Fibroblast of the aortic adventitia (primary cell): Measurements from ENCODE around the gene PLB1. TPM values are rescaled to one million over a fixed set of nuclear protein-coding genes. Genes with fewer than 3 reads are reported as not detected.

Experiments
- DNase-seq: peaks from one replicate; pipeline ENCODE4 v3.0.0-alpha.2; 2010; ENCODE audit warnings: low read depth
- H3K4me3 ChIP-seq: 2 replicates; pipeline ENCODE4 v1.5.1; 2011; ENCODE audit warnings: low read depth, mild to moderate bottlenecking, control low read depth, low read length, moderate library complexity
- total RNA-seq: library from RNA; depleted of rRNA; stranded (reverse); fragments of >200 nt; gene quantifications from 2 replicates; pipeline ENCODE4 v1.2.3, GENCODE V29; 2012; ENCODE audit warnings: low replicate concordance
- TF ChIP-seq, protein P1 (sequence below): IDR thresholded peaks from 2 replicates; pipeline ENCODE4 v1.5.1; 2011; ENCODE audit warnings: mild to moderate bottlenecking, low read length, control low read depth, inconsistent platforms; ENCODE audit not compliant: insufficient read depth

PLB1 gene
- total RNA-seq, 1 donor = 2.7 TPM

DNA sequence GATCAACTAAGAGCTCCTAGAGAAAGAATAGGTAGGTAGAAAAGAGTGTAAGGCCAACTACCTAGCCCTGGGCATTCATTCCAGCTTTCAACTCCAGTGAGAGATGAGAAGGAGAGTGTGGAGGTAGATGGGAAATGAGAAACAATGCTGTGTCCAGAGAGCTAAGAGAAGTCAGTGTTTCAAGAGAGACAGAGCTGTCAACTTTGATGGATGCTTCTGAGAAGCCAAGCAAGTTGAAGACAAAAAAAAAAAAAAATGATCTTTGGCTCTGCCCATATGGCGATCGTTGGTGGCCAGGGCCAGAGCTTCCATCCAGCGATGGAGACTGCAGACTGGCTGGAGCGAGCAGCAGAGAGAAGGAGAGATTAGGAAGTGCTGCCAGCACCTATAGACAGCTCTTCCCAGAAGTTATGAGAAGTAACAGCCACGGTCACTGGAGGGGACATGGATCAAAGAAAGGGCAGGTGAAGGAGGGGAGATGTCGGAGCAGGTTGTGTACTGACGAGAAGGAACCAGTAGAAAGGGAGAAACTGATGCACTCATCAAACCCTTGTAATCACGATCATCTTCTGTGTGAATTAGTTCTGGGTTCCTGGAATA lies 143.3 kb downstream of the PLB1 start:
- no peak for DNase-seq
- TF ChIP-seq, protein P1, sequence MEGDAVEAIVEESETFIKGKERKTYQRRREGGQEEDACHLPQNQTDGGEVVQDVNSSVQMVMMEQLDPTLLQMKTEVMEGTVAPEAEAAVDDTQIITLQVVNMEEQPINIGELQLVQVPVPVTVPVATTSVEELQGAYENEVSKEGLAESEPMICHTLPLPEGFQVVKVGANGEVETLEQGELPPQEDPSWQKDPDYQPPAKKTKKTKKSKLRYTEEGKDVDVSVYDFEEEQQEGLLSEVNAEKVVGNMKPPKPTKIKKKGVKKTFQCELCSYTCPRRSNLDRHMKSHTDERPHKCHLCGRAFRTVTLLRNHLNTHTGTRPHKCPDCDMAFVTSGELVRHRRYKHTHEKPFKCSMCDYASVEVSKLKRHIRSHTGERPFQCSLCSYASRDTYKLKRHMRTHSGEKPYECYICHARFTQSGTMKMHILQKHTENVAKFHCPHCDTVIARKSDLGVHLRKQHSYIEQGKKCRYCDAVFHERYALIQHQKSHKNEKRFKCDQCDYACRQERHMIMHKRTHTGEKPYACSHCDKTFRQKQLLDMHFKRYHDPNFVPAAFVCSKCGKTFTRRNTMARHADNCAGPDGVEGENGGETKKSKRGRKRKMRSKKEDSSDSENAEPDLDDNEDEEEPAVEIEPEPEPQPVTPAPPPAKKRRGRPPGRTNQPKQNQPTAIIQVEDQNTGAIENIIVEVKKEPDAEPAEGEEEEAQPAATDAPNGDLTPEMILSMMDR = no peak
- no peak overlapping the region for H3K4me3 ChIP-seq

DNA sequence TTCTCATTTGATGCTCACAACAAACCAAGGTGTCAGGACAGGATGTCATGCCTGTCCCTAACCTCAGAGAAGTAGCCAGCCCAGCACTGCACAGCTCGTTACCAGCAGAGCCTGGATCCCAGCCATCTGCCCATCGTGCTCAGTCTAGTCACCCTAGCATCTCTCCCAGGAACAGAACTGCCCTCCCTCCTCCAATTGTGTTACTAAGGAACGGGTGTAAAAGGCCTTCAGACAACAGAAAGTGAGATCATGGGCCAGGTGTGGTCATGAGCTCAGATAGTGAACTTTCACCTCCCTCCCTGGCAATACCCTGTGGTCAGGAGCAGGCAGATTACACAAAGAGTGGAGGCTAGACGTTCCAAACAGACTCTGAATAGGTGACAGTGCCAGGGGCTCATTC lies 144.0 kb downstream of the PLB1 start:
- TF ChIP-seq, protein P1 = no peak
- H3K4me3 ChIP-seq = no peak overlapping the region
- no peak for DNase-seq

DNA sequence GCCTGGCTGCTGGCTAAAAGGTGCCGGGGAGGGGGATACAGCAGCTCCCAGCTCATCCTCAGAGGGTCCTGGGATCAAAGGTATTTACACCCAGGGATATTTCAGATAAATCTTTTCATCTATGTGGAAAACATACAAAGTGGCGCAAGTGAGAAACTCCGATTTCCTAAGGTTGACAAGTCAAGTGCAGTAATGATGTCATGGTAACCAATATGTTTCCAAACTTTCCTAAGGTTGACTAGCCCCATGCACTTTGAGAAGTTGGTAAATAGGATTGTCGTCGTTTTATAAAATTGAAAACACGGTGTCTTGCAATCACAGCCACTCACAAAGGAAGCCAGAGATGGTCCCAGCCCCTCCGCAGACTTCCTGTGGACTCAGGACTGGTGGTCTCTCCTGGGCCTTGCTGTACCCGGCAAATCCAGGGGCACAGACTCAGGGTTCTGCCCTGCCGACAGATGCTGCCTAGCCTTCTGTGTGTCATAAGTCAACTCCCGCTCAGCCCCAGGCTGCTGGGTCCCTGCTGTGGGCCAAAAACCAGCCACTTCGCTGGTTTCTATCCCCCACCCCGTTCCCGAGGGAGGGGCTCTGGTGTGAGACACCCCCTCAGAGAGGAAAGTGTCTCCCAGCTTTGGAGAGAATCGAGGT lies 144.5 kb downstream of the PLB1 start:
- no peak for DNase-seq
- TF ChIP-seq, protein P1 = no peak

DNA sequence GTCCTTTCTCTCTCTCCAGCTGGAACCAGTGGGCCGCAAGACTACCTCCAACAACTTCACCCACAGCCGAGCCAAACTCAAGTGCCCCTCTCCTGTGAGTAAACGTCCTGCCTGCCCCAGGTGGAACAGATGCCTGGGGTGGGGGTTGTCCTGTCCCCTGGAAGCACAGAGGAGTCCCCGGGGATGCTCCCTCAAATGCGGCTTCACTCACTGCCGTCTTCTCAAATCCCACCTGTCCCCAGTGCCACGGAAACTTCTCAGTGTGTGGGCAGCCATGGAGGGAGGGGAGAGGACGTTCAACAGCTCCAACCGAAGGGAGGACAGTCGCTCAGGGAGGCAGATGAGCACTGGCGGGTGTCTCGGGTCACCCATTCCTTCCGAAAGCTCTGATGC lies 145.0 kb downstream of the PLB1 start:
- TF ChIP-seq, protein P1 = no peak
- H3K4me3 ChIP-seq = no peak overlapping the region
- no peak for DNase-seq

More for the DNA sequence above, 144.5 kb downstream of the PLB1 start:
- H3K4me3 ChIP-seq = no peak overlapping the region

DNA sequence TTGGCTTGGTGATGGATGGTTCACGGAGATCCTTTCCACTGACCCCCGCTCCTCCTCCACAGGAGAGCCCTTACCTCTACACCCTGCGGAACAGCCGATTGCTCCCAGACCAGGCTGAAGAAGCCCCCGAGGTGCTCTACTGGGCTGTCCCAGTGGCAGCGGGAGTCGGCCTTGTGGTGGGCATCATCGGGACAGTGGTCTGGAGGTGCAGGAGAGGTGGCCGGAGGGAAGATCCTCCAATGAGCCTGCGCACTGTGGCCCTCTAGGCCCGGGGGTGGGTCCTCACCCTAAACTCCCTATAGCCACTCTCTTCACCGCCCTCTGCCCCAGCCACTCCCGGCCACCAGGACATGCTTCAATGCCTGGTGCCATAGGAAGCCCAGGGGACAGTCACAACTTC lies 146.9 kb downstream of the PLB1 start:
- TF ChIP-seq, protein P1 = no peak
- no peak overlapping the region for H3K4me3 ChIP-seq
- DNase-seq = no peak

DNA sequence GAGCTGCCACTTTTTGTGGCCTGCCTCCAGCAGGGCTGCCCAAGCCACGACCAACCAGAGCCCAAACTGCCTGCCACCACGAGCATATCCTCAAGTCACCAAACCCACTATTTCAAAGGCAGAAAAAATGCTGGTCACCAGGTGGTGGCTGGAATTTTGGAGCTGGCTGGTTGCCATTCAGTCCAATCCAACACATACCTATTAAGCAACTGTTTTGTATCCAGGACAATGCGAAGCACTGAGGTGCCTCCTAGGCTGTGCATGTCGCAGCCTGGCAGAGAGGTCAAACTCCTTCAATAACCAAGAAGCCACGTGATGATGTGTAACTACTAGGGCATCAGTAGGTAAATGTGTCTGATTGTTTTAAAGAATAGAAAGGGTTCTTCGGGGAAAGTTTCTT lies 147.5 kb downstream of the PLB1 start:
- TF ChIP-seq, protein P1 = no peak
- no peak for DNase-seq
- no peak overlapping the region for H3K4me3 ChIP-seq
